Astrocyte (in vitro differentiated cells and primary cell): Measurements from ENCODE around the gene CDH13.

Experiments used
- EZH2 ChIP-seq: IDR thresholded peaks from 2 replicates; pipeline ENCODE4 v1.6.1; 2012; ENCODE audit warnings: mild to moderate bottlenecking, low read length, inconsistent platforms; ENCODE audit not compliant: insufficient read depth
- TF ChIP-seq, protein P1 (sequence below): IDR thresholded peaks from 2 replicates; pipeline ENCODE4 v1.5.1; 2011; ENCODE audit warnings: low read depth, mild to moderate bottlenecking, inconsistent platforms, low read length, moderate library complexity; ENCODE audit not compliant: insufficient read depth

- TF ChIP-seq, protein P1, sequence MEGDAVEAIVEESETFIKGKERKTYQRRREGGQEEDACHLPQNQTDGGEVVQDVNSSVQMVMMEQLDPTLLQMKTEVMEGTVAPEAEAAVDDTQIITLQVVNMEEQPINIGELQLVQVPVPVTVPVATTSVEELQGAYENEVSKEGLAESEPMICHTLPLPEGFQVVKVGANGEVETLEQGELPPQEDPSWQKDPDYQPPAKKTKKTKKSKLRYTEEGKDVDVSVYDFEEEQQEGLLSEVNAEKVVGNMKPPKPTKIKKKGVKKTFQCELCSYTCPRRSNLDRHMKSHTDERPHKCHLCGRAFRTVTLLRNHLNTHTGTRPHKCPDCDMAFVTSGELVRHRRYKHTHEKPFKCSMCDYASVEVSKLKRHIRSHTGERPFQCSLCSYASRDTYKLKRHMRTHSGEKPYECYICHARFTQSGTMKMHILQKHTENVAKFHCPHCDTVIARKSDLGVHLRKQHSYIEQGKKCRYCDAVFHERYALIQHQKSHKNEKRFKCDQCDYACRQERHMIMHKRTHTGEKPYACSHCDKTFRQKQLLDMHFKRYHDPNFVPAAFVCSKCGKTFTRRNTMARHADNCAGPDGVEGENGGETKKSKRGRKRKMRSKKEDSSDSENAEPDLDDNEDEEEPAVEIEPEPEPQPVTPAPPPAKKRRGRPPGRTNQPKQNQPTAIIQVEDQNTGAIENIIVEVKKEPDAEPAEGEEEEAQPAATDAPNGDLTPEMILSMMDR: no peak
- no peak for TF ChIP-seq EZH2
Measured at GRCh38 chr16:83248735-83249463, 622.1 kb downstream of the CDH13 start.
